Astrocyte of the hippocampus (primary cell): ENCODE results near the gene TMCO4.

Source experiments
- DNase-seq: peaks from one replicate; pipeline ENCODE4 v3.0.0; 2011; ENCODE audit warnings: low read depth, low spot score

Gene TMCO4

GRCh38 chr1:19687414-19687813 lies 112.3 kb downstream of the TMCO4 start:
- DNase-seq: no peak

GRCh38 chr1:19685994-19686393 lies 113.7 kb downstream of the TMCO4 start:
- DNase-seq: no peak

GRCh38 chr1:19684677-19685076 lies 115.0 kb downstream of the TMCO4 start:
- no peak for DNase-seq

- DNase-seq: no peak
Measured at GRCh38 chr1:19683351-19683750, 116.4 kb downstream of the TMCO4 start.

GRCh38 chr1:19682901-19683300 lies 116.8 kb downstream of the TMCO4 start:
- DNase-seq: no peak

GRCh38 chr1:19682257-19682656 lies 117.5 kb downstream of the TMCO4 start:
- peak; percentile 42 for DNase-seq

- no peak for DNase-seq
Measured at GRCh38 chr1:19680644-19681043, 119.1 kb downstream of the TMCO4 start.

GRCh38 chr1:19679691-19680090 lies 120.0 kb downstream of the TMCO4 start:
- DNase-seq: no peak

GRCh38 chr1:19678931-19679453 lies 120.7 kb downstream of the TMCO4 start:
- DNase-seq: no peak

- no peak for DNase-seq
Measured at GRCh38 chr1:19678493-19678892, 121.2 kb downstream of the TMCO4 start.

- DNase-seq: peak; percentile 81
Measured at GRCh38 chr1:19676438-19676922, 123.2 kb downstream of the TMCO4 start.

- DNase-seq: no peak
Measured at GRCh38 chr1:19675797-19676196, 123.9 kb downstream of the TMCO4 start.

GRCh38 chr1:19672237-19672636 lies 127.5 kb downstream of the TMCO4 start:
- DNase-seq: no peak

GRCh38 chr1:19670787-19671186 lies 128.9 kb downstream of the TMCO4 start:
- DNase-seq: no peak

GRCh38 chr1:19668888-19669287 lies 130.8 kb downstream of the TMCO4 start:
- DNase-seq: no peak

- DNase-seq: no peak
Measured at GRCh38 chr1:19665496-19666465, 133.9 kb downstream of the TMCO4 start.

- no peak for DNase-seq
Measured at GRCh38 chr1:19665186-19665495, 134.6 kb downstream of the TMCO4 start.

- DNase-seq: peak; percentile 23
Measured at GRCh38 chr1:19664453-19665185, 135.1 kb downstream of the TMCO4 start, which contains the start of gene HTR6. HTR6 (plus strand) TSS chr1:19664875; CDS start chr1:19665754, 879 bp downstream.

GRCh38 chr1:19662313-19662712 lies 137.4 kb downstream of the TMCO4 start:
- DNase-seq: no peak

GRCh38 chr1:19661721-19662228 lies 137.9 kb downstream of the TMCO4 start:
- DNase-seq: peak; percentile 59

- DNase-seq: no peak
Measured at GRCh38 chr1:19658186-19658585, 141.5 kb downstream of the TMCO4 start.

- no peak for DNase-seq
Measured at GRCh38 chr1:19657511-19657910, 142.2 kb downstream of the TMCO4 start.
